K562 (cell line): Measurements from ENCODE around the gene PTPRE. TPM values are rescaled to one million over a fixed set of nuclear protein-coding genes. Genes with fewer than 3 reads are reported as not detected.

Experiments
- ATAC-seq: fragments of 200-7000 bp; cut with Tn5 transposase; 3 replicates; pipeline ENCODE4 v1.9.1; 2020; ENCODE audit warnings: moderate library complexity
- BruUV-seq: library from RNA; stranded (reverse); fragments of 400-500 nt; replicated peaks from 2 replicates; lab custom pipeline; 2021; lab: Mats Ljungman, UMichigan
- CTCF ChIA-PET: fragments of 300-600 bp; formaldehyde crosslinking; extraction: SDS; loops from one replicate; lab custom pipeline; 2021; ENCODE audit warnings: low intra/inter-chr PET ratio; lab: Yijun Ruan, JAX
- POLR2A ChIA-PET: fragments of 300-600, 350-650 bp; sonication (Branson Sonifier 250); formaldehyde crosslinking; extraction: SDS; loops from one replicate; lab custom pipeline; 2021; ENCODE audit warnings: antibody characterized with exemption, inconsistent platforms; lab: Yijun Ruan, JAX
- DNase-seq, 4 experiments: peaks; one replicate each; pipeline versions ENCODE4 v3.0.0 to v3.0.0-alpha.2; 2011 to 2018; ENCODE audit warnings: low spot score in 3 of 4, mixed read lengths in 3 of 4; ENCODE audit errors: extremely low read depth in 1 of 4
- FAIRE-seq: peaks from 2 replicates; lab custom pipeline; 2011; peaks lifted over from hg19 to GRCh38; lab: Jason Lieb, UNC
- H2AFZ ChIP-seq: 2 replicates; pipeline ENCODE4 v1.6.0; 2011; ENCODE audit warnings: low read depth, low read length, control low read depth, inconsistent platforms
- H3K27ac ChIP-seq: fragments of 200-600 bp; 3 replicates; pipeline ENCODE4 v1.8.0; 2011; ENCODE audit warnings: low read depth, mild to moderate bottlenecking, control low read depth, inconsistent platforms, low read length, moderate library complexity, mixed read lengths; ENCODE audit errors: extremely low read depth
- H3K27me3 ChIP-seq, 2 experiments: fragments of 300-600 bp in 1 of 2; 2 replicates in 1 of 2; 3 replicates in 1 of 2; pipeline versions ENCODE4 v1.6.0 to v1.8.0; 2011; ENCODE audit warnings: inconsistent platforms in 2 of 2, low read length in 2 of 2, mild to moderate bottlenecking in 1 of 2, mixed read lengths in 1 of 2, moderate library complexity in 1 of 2; ENCODE audit not compliant: control insufficient read depth in 2 of 2, insufficient read depth in 2 of 2
- H3K36me3 ChIP-seq: fragments of 300-600 bp; 3 replicates; pipeline ENCODE4 v1.8.0; 2011; ENCODE audit warnings: mild to moderate bottlenecking, low read length, inconsistent platforms; ENCODE audit not compliant: control insufficient read depth, insufficient read depth
- H3K4me1 ChIP-seq, 2 experiments: fragments of 200-600 bp in 1 of 2; replicated peaks in 1 of 2; 2 replicates in 1 of 2; 3 replicates in 1 of 2; pipeline versions ENCODE4 v1.5.1 to v1.8.0; 2011; ENCODE audit warnings: inconsistent platforms in 2 of 2, low read length in 2 of 2, mild to moderate bottlenecking in 1 of 2, mixed read lengths in 1 of 2, moderate library complexity in 1 of 2; ENCODE audit not compliant: control insufficient read depth in 2 of 2, insufficient read depth in 2 of 2
- H3K4me2 ChIP-seq: 2 replicates; pipeline ENCODE4 v1.6.1; 2011; ENCODE audit warnings: low read length, control low read depth, inconsistent platforms, mixed read lengths; ENCODE audit not compliant: insufficient read depth
- H3K4me3 ChIP-seq: fragments of 200-600 bp; sonication (generic), shearing (Covaris generic); 2 replicates; pipeline ENCODE4 v1.5.1; 2016; ENCODE audit warnings: control low read depth, inconsistent platforms
- H3K79me2 ChIP-seq: fragments of 200-600 bp; 3 replicates; pipeline ENCODE4 v1.8.0; 2011; ENCODE audit warnings: low read length, inconsistent platforms; ENCODE audit not compliant: control insufficient read depth, insufficient read depth
- H3K9ac ChIP-seq, 2 experiments: 2 replicates each; pipeline versions ENCODE4 v1.6.0 to v1.6.1; 2011; ENCODE audit warnings: low read depth in 2 of 2, low read length in 2 of 2, control low read depth in 1 of 2, inconsistent platforms in 1 of 2, mild to moderate bottlenecking in 1 of 2, mixed read lengths in 1 of 2; ENCODE audit not compliant: insufficient read depth in 1 of 2
- H3K9me1 ChIP-seq: one replicate; pipeline ENCODE4 v1.6.0; 2011; ENCODE audit warnings: inconsistent platforms, mild to moderate bottlenecking, low read length, moderate library complexity; ENCODE audit not compliant: control insufficient read depth, insufficient read depth
- H3K9me3 ChIP-seq: replicated peaks from 2 replicates; pipeline ENCODE4 v1.5.1; 2011; ENCODE audit warnings: low read depth, low read length, inconsistent platforms; ENCODE audit not compliant: control insufficient read depth, insufficient read depth
- H4K20me1 ChIP-seq: replicated peaks from 2 replicates; pipeline ENCODE4 v1.6.1; 2011; ENCODE audit warnings: low read length, inconsistent platforms, mixed read lengths; ENCODE audit not compliant: control insufficient read depth, insufficient read depth
- ESRRA ChIP-seq: fragments of 450-650 bp; IDR thresholded peaks from 2 replicates; pipeline ENCODE4 v1.6.1; 2014; ENCODE audit warnings: low read depth, mild to moderate bottlenecking, moderate library complexity, borderline replicate concordance
- HBP1 ChIP-seq: fragments of 450-650 bp; formaldehyde crosslinking; IDR thresholded peaks from 2 replicates; pipeline ENCODE4 v1.4.0; 2022; ENCODE audit warnings: missing genetic modification characterization
- HNRNPUL1 ChIP-seq: fragments of 200-400 bp; formaldehyde crosslinking; IDR thresholded peaks from 2 replicates; pipeline ENCODE4 v1.6.1; 2017; ENCODE audit warnings: low read length
- PCBP2 ChIP-seq: fragments of 200-400 bp; formaldehyde crosslinking; IDR thresholded peaks from 2 replicates; pipeline ENCODE4 v1.6.1; 2018; ENCODE audit warnings: low read length, low read depth, mild to moderate bottlenecking, moderate library complexity; ENCODE audit not compliant: poor library complexity, severe bottlenecking
- WGBS: fragments of 100-300 bp; shearing (Covaris generic); methylation state at CpG from one replicate; pipeline ENCODE4 v1.1.6; 2016; ENCODE audit warnings: low coverage, mixed read lengths; ENCODE audit not compliant: insufficient coverage; ENCODE audit errors: missing lambda C conversion rate; 5-methylcytosine and 5-hydroxymethylcytosine counted together
- in situ Hi-C: fragments of 300-500 bp; cut with MboI; formaldehyde crosslinking; loops from 4 replicates; pipeline ENCODE4 v1.15.0; 2018; ENCODE audit warnings: inconsistent platforms, mixed read lengths
- intact Hi-C: fragments of 100-400 bp; cut with micrococcal nuclease; formaldehyde crosslinking; loops from 2 replicates; pipeline ENCODE4 v1.14.2; 2022
- polyA plus RNA-seq, 8 experiments: library from polyadenylated mRNA; depleted of rRNA in 4 of 8; stranded (reverse) in 5 of 8; unstranded in 3 of 8; fragments of >200 nt; fragmentation: Nextera tagmentation in 2 of 8; fragmentation: Illumina TruSeq in 1 of 8; extraction: Ambion mirVana in 2 of 8; extraction: Trizol in 1 of 8; gene quantifications; 2 replicates each; pipeline versions ENCODE4 v1.2.1 to v1.2.3, GENCODE V29; 2011 to 2014; ENCODE audit warnings: inconsistent platforms in 1 of 8, missing spikeins in 1 of 8
- total RNA-seq, 7 experiments: library from RNA; depleted of rRNA in 6 of 7; stranded (reverse); fragments of >200 nt in 6 of 7; fragmentation: Illumina TruSeq in 2 of 7; extraction: Trizol in 2 of 7; gene quantifications; 2 replicates each; pipeline versions ENCODE4 v1.2.1 to v1.2.3, GENCODE V29; 2011 to 2021; ENCODE audit warnings: low replicate concordance in 1 of 7
- TF ChIP-seq, protein P1 (sequence below): fragments of 450-650 bp; IDR thresholded peaks from 2 replicates; pipeline ENCODE4 v1.7.0; 2016; ENCODE audit warnings: borderline replicate concordance

Gene PTPRE
- total and polyA plus RNA-seq, 9 of the 15 experiments (the other 6 are each of a cell fraction or from before 2014, with no cell fraction given), result 0.01 to 0.13 (median 0.04) TPM; not detected in 4

- Histone ChIP-seq H3K9ac (no peak overlapping the region), H4K20me1 (no peaks in the 10 kb centered on the region), H3K36me3 (no peaks in the 10 kb centered on the region), H3K79me2 (no peaks in the 10 kb centered on the region), H3K27me3 (peaks cover 0 to 6% of the 10 kb centered on the region in 2 experiments; a peak in 1 of 5 replicates), H3K4me1 (no peaks in the 10 kb centered on the region), H2AFZ (no peak overlapping the region), H3K9me3 (no peaks in the 10 kb centered on the region), H3K9me1 (no peaks in the 10 kb centered on the region), H3K4me3 (no peak overlapping the region), H3K4me2 (no peak overlapping the region), H3K27ac (no peak overlapping the region)
- intact Hi-C loops (no loop called here), in situ Hi-C loops (no loop called here)
- BruUV-seq, result no TSS peak
- no peak for TF ChIP-seq HBP1
- ChIA-PET CTCF (no interaction called here), POLR2A (no interaction called here)
- WGBS, result 0% methylated on average over 5 of the region's 6 CpGs
- ATAC-seq (no peak), FAIRE-seq (no peak), DNase-seq (no peak)
Observed at GRCh38 chr10:127984945-127985344, 78.0 kb downstream of the PTPRE start.

- no peak overlapping the region for H3K4me2 ChIP-seq
- CTCF ChIA-PET, result no interaction called here
- DNase-seq, result no peak
- H3K4me1 ChIP-seq, result no peaks in the 10 kb centered on the region
- no peaks in the 10 kb centered on the region for H3K9me1 ChIP-seq
- H2AFZ ChIP-seq, result no peak overlapping the region
- no peak overlapping the region for H3K9ac ChIP-seq
- no peak for ATAC-seq
- POLR2A ChIA-PET, result no interaction called here
- no peak for TF ChIP-seq ESRRA
- TF ChIP-seq, protein P1, sequence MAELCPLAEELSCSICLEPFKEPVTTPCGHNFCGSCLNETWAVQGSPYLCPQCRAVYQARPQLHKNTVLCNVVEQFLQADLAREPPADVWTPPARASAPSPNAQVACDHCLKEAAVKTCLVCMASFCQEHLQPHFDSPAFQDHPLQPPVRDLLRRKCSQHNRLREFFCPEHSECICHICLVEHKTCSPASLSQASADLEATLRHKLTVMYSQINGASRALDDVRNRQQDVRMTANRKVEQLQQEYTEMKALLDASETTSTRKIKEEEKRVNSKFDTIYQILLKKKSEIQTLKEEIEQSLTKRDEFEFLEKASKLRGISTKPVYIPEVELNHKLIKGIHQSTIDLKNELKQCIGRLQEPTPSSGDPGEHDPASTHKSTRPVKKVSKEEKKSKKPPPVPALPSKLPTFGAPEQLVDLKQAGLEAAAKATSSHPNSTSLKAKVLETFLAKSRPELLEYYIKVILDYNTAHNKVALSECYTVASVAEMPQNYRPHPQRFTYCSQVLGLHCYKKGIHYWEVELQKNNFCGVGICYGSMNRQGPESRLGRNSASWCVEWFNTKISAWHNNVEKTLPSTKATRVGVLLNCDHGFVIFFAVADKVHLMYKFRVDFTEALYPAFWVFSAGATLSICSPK, result no peak
- no peak for TF ChIP-seq PCBP2
- TF ChIP-seq HNRNPUL1, result no peak
- no peaks in the 10 kb centered on the region for H3K9me3 ChIP-seq
- no peak overlapping the region for H3K4me3 ChIP-seq
- no peaks in the 10 kb centered on the region for H4K20me1 ChIP-seq
- H3K36me3 ChIP-seq, result no peaks in the 10 kb centered on the region
- no TSS peak for BruUV-seq
- peaks cover 0 to 8% of the 10 kb centered on the region in 2 experiments; a peak in 2 of 5 replicates for H3K27me3 ChIP-seq
- WGBS, result 4% methylated on average over 10 of the region's 14 CpGs
- intact Hi-C loops, result no loop called here
- no peak for FAIRE-seq
- H3K27ac ChIP-seq, result no peak overlapping the region
- in situ Hi-C loops, result no loop called here
- no peaks in the 10 kb centered on the region for H3K79me2 ChIP-seq
Observed at GRCh38 chr10:127986531-127987466, 79.9 kb downstream of the PTPRE start.
